Activated CD4-positive, alpha-beta T cell treated with anti-CD3 and anti-CD28 coated beads, Interleukin-2, amount 50 U/mL, for 1 hour (primary cell): Measurements from ENCODE around the gene ZNF274.
"Not testable (repeated sequence)": the region's sequence is repeated elsewhere in the genome, so short reads cannot be mapped to it uniquely, and the experiment has no call there.

Experiments
- DNase-seq: peaks from one replicate; pipeline ENCODE4 v3.0.0-alpha.2; 2020

The ZNF274 gene

GRCh38 chr19:58182989-58183816 lies at the start of gene ZNF274:
Gene ZNF274 (plus strand): TSS chr19:58183061. CDS start chr19:58183966, 905 bp downstream.
- DNase-seq = peak; percentile 94

GRCh38 chr19:58134244-58134643 lies 48.6 kb upstream of the ZNF274 start:
- no peak for DNase-seq

GRCh38 chr19:58145849-58146248 lies 37.0 kb upstream of the ZNF274 start:
- DNase-seq = no peak

GRCh38 chr19:58147475-58147874 lies 35.4 kb upstream of the ZNF274 start:
- DNase-seq = not testable (repeated sequence)

GRCh38 chr19:58150328-58150921 lies 32.4 kb upstream of the ZNF274 start, which contains the start of gene ZNF329:
Gene ZNF329 (minus strand): TSS chr19:58150789. CDS start chr19:58129503, 21,286 bp downstream.
- peak; percentile 91 for DNase-seq

- no peak for DNase-seq
These were observed 29.5 kb upstream of the ZNF274 start for GRCh38 chr19:58153386-58153785.

- DNase-seq = no peak
These were observed 28.6 kb upstream of the ZNF274 start for GRCh38 chr19:58154287-58154678.

GRCh38 chr19:58154679-58155648 lies 27.9 kb upstream of the ZNF274 start:
- peak; percentile 99 for DNase-seq

- DNase-seq = no peak
These were observed 25.7 kb upstream of the ZNF274 start for GRCh38 chr19:58157045-58157728.

GRCh38 chr19:58166268-58166667 lies 16.6 kb upstream of the ZNF274 start:
- no peak for DNase-seq

- no peak for DNase-seq
These were observed 16.1 kb upstream of the ZNF274 start for GRCh38 chr19:58166708-58167280.

GRCh38 chr19:58170860-58171259 lies 12.0 kb upstream of the ZNF274 start:
- DNase-seq = no peak

GRCh38 chr19:58181902-58182576 lies 822 bp upstream of the ZNF274 start:
- DNase-seq = peak; percentile 65

GRCh38 chr19:58182577-58182988 lies 278 bp upstream of the ZNF274 start:
- DNase-seq = peak; percentile 81

- no peak for DNase-seq
These were observed 955 bp downstream of the ZNF274 start for GRCh38 chr19:58183817-58184215.

GRCh38 chr19:58196901-58197616 lies 14.2 kb downstream of the ZNF274 start:
- DNase-seq = no peak

- no peak for DNase-seq
These were observed 21.1 kb downstream of the ZNF274 start for GRCh38 chr19:58203814-58204475.

- DNase-seq = no peak
These were observed 21.7 kb downstream of the ZNF274 start for GRCh38 chr19:58204566-58204965.

GRCh38 chr19:58209577-58209976 lies 26.7 kb downstream of the ZNF274 start:
- DNase-seq = no peak
